DMS114 treated with DMSO at 0.1 percent for 48 hours (cell line): ENCODE results near the gene OR8A1.

Experiments used
- DNase-seq: peaks from one replicate; lab custom pipeline; 2025; ENCODE audit not compliant: unreplicated experiment; lab: John Stamatoyannopoulos, UW

OR8A1 gene

DNA sequence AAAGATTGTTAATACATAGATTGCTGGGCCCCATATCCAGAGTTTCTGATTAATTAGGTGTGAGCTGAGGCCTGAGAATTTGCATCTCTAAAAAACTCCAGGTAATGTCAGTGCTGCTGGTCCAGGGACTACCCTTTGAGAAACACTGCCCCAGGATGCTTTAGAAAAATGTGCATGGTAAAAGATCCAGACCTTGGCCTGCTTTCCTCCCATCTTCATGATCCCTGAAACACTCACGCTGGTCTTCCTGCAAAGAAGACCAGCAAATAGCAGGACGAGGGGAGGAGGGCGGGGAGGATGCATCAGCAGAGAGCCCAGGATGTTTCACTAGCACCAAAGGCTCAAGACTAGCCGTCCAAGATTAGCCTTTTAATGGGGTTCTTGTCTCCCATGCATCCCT is at the start of gene OR8A1:
Gene OR8A1, plus strand, starts transcription at position 301 of the 400 bp plus-strand sequence. CDS start 123 bp downstream, outside the sequence.
- no peak for DNase-seq

DNA sequence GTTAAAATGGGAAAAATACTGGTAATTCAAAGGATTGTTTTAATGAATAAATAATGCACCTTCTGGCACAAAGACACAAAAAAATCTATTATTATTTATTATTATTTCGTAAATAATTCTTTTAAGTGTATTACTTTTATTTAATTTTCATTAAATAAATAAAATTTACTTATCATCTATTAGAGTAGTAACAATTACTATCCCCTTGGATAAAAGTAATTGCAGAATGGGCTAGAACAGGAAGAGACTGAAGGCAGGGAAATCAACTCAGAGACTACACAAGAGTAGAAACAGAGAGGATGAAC is 49.3 kb upstream of the OR8A1 start:
- no peak for DNase-seq

DNA sequence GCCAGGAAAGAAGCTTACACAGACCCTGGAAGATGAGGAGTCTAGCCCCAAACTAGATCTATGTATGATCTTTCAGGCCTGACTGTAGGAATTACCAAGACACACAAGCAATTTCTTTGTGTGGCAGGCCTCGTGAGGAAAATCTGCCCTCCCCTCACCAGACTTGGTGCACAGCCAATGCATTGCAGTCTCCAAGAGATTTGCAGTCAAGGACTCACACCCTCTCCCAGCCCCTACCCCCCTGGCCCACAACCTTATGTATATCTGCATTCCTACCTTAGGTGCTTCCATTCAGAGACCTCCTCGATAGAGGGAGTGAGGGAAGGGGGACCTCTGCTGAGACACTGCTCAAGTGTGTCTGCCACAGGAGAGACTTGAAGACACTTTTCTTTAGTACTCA is 36.2 kb upstream of the OR8A1 start:
- no peak for DNase-seq

DNA sequence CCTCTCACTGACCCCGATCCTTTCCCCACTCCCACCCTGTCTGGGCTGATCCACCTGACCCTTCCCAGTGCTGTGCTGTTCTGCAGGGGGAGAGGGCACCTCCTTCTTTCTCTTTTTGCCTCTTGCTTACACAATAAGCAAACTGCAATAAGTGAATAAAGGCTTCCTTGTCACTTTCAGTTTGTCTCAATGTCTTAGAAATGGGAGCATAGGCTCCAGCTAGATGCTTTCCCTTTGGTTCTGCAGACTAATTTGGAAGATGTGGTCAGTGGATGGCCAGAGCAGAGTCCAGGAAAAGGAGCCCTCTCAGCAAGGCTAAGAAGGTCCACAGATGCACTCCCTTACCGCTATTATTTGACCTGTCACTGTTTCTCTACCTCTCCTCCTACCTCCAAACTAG is 35.7 kb upstream of the OR8A1 start:
- no peak for DNase-seq

DNA sequence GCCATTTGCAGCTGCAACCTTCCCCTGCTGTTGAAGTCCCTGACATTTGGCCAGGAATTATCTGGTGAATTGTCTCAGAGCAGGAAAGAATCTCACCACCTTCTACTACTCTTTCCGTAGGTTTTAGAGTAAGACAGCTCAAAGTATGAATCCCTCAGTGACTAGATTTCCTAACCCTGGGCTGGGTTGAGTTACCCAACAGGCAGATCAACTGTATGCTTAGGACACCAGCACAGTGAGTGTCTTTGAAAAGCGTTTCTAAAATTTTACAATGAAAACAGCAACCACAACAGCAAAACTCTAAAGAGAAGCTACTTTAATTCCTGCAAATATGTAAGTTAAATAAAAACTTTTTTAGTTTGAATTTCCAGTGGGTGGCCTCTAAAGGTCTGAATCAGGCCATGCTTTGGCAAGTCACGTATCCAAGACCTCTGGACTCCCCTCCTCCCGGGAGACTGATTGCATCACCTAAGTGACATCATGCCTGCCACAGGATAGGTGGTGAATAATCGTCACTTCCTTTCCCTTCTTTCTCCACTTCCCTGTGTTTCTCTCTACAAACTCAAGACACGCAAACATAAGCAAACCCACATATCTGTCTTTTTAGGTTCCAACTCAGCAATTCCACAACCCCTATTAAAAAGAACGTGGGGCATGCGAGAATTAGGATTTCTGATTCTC is 34.1 kb upstream of the OR8A1 start:
- no peak for DNase-seq

DNA sequence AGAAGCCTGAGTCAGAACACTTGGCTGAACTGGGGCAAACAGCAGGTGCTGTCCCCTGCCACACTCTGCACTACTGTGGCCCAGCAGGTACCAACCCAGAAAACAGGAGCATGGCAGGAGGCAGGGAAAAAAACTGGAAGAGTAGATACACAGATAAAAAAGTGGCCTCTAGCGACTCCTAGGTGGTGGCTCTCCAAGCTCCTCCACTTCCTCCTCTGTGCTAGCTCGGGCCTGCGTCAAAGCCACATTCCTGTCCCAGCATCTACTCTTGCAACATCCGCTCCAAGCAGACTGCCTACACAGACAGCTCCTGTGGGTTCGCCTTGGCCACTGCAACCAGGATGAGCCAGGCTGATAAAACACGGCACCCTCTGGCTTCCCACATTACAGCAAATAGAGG is 33.3 kb upstream of the OR8A1 start:
- no peak for DNase-seq

DNA sequence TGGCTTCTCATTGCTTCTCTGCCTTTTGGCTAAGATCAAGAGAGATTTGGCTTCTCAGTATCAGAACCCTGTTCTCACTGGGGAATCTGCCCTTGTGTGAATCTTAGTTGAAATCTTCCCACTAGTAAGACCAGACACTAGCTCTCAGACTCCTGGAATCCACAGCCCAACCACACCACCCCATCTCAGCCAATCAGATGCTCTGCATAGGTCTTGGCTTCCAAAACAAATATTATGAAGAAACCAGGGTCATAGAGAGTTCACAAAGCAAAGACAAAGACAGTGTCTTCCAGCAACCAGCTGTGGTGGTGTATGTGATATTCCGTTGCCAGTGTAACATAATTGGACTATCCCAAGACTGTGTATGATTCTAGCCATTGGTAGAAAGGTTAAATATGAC is 31.8 kb upstream of the OR8A1 start:
- no peak for DNase-seq

DNA sequence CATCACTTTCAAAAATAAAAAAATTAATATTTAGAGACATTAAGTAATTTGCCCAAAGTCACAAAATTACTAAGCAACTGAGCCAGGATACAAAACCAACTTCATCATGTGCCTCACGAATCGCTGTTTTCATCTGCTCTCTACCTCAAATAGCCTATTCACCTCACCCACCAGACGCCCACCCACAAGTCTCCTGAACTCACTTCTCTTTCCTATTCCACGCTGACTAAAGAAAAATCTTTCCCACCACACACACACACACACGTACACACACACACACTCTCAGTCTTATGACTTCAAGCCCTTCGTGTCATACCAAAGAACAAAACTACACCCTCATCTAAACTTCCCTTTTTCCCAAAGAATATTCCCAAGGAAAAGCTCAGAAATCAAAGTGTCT is 28.6 kb upstream of the OR8A1 start:
- no peak for DNase-seq

DNA sequence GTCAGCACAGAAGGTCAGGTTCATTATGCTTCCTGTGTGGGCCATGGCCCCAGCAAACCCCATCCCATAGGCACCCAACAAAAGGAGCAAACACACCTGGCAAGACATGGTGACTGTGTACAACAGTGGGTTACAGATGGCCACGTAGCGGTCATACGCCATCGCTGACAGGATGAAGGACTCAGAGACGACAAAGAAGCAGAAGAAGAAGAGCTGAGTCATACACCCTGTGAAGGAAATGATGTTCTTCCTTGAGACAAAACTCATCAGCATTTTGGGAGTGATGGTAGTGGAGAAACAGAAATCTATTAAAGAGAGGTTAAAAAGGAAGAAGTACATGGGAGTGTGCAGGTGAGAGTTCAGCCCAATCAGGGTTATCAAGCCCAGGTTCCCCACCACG is 26.7 kb upstream of the OR8A1 start:
- DNase-seq = no peak

DNA sequence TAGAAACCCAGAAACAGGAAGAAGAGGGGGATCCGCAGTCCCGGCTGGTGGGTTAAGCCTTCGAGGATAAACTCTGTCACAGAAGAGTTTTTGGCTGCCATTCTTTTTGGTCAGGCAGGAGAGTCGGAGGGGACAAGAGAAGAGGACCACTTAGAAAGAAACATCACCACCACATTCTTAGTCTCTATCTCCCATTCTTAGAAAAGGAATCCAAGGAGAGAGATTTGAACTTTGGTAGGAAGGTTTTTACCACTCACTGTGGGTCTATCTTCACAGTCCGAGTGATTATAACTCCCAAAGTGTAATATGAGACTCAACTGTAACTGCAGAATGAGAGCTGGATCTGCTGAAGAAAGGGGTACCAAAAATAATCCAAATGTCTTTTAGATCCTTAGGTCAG is 26.2 kb upstream of the OR8A1 start, which contains the start of gene OR8B12:
Gene OR8B12, minus strand, starts transcription at position 101 of the 400 bp plus-strand sequence. Its CDS starts 0 bp downstream, at position 101.
- DNase-seq = no peak

DNA sequence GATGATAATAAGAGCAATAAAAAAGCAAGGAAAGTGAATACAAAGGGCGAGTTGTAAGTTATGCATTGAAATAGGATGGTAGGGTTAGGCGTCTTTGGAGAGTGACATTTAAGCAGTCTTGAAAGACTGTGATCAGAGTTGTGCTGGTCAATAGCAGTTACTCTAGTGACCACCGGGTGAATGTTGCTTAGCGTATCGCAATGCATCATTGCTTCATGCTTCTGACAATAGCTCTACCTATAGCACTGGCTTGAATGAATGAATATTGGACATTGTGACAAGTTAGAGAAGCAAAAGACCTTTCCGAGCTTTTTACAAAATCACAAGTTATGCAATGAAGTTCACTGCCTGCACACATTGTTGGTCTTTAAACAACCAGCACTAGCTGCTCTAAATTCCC is 18.6 kb upstream of the OR8A1 start:
- no peak for DNase-seq

DNA sequence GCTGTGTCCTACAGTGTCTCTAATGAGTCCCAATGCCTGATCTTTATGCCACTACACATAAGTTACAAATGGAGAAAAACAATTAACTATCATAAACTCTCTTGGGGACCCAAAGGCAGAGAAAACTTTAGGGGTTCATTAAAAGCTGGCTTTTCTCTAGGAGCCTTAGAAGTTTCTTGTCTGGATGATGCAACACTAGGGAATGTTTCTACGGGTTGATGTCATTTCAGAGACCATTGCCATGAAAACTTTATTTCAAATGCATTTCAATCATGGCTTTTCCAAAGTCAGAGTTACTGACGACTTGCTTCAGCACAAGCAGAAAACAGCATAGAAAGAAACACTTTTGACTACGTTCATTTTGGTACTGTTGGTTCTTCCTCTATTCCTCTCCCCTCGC is 17.8 kb upstream of the OR8A1 start:
- DNase-seq = no peak

DNA sequence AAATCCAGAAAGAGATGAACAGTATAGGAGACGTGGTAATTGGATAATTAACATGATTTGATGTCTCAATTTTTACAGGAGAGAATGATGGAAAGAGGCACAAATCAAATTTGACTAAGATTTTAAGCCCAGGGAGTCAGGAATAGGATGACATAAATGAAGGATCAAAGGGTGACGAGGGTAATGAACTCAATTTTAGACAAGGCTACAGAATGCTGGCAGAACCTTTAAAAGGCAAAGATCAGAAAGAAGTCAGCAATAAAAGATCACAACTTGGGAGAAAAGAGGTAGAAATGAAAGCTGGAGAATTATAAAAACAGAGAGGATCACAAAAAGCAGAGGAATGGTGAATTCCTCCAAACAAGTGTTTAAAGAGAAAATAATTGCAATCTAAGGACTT is 13.0 kb upstream of the OR8A1 start:
- no peak for DNase-seq

DNA sequence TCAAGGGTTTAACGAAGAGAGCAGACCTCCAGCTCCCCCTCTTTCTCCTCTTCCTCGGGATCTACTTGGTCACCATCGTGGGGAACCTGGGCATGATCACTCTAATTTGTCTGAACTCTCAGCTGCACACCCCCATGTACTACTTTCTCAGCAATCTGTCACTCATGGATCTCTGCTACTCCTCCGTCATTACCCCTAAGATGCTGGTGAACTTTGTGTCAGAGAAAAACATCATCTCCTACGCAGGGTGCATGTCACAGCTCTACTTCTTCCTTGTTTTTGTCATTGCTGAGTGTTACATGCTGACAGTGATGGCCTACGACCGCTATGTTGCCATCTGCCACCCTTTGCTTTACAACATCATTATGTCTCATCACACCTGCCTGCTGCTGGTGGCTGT is 363 bp downstream of the OR8A1 start:
- DNase-seq = no peak

DNA sequence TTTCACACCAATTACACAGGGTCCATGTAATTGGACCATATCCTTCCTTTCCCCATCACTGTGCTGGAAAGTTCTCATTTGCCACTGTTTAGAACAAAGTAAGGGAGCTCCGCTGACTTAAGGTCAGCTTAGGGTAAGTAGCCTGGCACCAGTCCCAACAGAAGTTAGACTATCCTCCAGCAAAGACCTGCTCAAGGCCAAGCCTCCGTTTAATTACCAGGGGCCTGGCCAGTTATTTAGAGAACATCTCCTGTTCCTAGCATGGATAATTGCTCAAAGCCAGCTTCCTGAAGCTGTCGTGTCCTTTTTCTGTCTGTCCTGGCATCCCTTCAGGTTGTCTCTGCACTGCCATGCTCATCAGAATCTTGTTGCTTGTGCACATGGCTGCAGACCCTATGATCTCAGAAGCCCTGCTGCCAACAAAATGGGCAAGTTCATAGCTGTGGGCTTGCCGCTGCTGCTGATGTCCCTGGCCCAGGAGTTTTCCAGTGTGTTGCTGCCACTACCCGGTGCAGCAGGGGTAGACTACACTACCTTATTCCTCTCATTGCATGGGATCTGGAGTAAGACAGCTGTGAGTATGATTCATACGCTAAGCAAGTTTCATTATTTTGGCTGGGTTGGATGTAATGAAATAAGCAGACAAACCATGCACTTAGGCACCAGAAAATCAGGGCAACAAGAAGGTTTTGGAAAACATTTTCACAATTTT is 8.1 kb downstream of the OR8A1 start:
- no peak for DNase-seq

DNA sequence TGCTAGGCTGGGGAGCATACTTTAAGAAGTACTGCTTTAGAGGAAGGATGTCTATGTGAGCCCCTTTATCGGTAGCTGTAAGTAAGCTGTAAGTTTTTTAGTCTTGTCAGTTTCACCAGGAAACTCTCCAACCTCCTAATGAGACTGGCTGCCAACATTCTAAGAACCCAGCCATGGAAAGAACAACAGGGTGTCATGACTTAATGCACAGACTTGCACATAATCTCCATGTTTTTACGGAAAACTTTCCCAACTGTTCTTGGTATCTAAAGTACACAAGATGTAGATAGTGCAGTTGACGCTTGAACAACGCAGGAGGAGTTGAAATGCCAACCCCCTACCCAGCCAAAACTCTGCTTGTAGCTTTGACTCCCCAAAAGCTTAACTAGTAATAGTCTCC is 9.0 kb downstream of the OR8A1 start:
- no peak for DNase-seq

DNA sequence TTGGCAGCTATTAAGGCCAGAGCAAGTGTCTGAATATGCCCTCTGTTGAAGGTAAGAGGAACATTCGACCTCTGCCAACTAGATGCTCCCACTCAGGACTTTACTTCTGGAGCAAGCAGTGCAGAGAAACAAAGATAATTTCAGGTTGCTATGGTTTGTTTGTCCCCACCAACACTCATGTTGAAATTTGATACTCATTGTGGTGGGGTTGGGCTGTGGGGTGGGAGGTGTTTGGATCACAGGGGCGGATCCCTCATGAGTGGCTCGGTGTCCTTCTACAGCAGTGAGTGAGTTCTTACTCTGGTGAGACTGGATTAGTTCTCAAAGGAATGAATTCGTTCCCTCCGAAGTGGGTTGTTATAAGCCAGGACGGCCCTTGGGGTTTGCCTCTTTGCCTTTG is 12.0 kb downstream of the OR8A1 start:
- no peak for DNase-seq

DNA sequence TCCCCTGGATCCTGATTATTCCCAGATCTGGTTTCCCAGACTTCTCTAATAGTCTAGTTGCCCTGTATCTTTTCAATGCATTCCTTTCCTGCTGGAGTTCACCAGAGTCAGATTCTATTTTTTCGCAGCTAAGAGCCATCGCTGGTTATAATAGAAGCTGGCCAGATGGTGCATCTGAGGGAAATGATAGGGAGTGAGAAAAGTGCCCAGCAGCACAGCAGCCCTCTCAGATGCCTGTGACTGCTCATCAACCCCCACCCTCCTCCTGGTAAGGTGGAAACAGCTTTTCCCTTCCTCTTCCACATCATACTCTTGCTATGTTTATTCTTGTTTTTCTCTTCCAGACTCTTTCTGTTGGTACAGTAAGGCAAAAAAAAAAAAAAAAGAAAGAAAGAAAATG is 12.8 kb downstream of the OR8A1 start:
- no peak for DNase-seq

DNA sequence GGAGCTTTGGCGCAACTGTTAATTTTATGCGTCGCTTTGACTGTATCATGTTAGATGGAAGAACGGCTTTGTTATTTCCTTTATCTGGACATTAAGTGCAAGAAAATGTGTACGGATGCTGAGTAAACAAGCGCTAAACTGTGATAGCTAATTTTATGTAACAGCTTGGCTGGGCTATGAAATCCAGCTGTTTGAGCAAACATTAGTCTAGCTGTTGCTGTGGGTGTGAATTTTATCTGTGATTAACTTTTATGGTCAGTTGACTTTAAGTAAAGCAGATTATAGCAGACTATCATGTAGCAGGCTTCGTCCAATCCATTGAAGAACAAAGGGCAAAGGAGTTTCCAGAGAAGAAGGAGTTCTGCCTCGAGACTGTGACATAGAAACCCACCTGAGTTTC is 14.0 kb downstream of the OR8A1 start:
- DNase-seq = no peak

DNA sequence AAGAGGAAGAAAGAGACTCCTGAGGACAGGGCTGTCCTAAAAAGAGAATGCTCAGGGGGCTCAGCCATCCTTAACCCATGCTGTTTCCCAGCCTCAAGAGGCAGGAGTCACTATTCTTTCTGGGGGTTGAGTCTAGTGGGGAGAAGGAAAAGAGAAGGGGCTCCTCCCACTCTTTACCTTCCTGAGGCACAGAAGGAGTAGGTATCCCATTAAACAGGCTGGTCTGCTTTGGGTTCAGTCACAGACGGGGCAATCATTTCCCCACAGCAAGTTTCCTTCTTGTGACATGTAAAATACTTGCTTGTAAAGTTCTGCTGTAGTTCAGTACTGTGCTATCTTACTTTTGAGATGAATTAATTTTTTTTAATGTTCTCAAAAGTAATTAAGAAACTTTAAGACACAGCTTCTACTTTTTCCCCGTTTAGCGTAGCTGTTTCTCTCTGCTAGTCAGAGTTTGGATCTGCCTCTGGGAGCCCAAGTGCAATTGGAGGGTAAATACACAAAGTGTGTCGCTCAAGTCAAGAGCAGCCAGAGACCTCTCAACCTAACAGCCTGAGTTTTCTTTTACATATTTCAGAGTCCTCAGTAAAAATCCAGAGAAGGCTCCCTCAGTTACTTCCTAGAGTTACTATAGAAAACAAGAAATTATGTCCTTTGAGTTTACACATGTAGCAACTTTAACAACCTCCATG is 15.0 kb downstream of the OR8A1 start:
- DNase-seq = no peak

DNA sequence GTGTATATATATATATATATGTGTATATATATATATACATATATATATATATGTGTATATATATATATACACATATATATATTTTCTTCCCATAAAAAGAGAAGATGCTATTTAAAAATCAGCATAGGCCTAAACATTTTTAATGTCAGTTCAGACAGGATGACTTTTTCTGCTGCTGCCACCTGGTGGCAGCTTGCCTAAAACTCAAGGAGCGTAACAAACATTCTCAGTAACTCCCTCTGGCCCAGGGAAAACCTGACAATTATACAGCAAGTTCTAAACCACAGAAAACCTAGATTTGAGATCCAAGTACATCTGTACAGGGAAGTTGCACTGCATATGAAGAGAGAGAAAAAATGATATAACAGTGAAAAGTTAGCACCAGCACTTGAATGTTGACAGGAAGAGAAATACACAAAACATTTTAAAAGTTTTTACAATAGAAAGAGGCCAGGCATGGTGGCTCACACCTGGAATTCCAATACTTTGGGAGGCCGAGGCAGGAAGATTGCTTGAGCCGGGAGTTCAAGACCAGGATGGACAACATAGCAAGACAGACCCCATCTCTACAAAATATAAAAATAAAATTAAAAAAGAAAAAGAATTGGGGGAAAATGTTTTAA is 16.6 kb downstream of the OR8A1 start:
- peak; percentile 24 for DNase-seq

DNA sequence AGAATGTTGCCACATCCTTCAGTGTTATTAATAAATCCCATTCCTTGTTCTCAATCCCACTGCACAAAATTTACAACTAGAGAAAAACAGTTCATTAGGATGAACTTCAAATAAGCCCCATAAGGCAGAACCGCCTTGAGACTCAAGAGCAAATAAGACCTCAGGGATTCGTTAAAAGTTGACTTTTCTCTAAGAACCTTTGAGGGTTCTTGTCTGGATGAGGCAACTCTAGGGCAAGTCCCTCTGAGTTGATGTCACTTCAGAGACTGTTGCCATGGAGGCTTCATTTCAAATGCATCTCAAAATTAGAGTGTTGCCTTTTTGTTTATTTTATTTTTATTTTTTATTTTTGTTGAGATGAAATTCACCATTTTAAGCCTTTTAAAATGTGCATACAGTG is 21.6 kb downstream of the OR8A1 start:
- no peak for DNase-seq
